Small intestine (tissue), 7 donors: ENCODE data around the gene PACSIN2. TPM values are rescaled to one million over a fixed set of nuclear protein-coding genes. Genes with fewer than 3 reads are reported as not detected.
"Not testable (repeated sequence)": the region's sequence is repeated elsewhere in the genome, so short reads cannot be mapped to it uniquely, and the experiment has no call there.

ENCODE experiments used
- DNase-seq, 2 donors: peaks; one replicate each; pipeline versions ENCODE4 v3.0.0 to v3.0.0-alpha.2; 2013
- FAIRE-seq: peaks from 2 replicates; lab custom pipeline; 2012; peaks lifted over from hg19 to GRCh38; lab: Jason Lieb, UNC
- H3K27ac ChIP-seq, 3 donors: one replicate each; pipeline ENCODE4 v1.5.1; 2013; ENCODE audit warnings: low read length in 2 of 3, mild to moderate bottlenecking in 2 of 3, control low read depth in 1 of 3, inconsistent platforms in 1 of 3, low read depth in 1 of 3, moderate library complexity in 1 of 3
- H3K27me3 ChIP-seq, 3 donors: one replicate each; pipeline ENCODE4 v1.6.1; 2013; ENCODE audit warnings: low read length in 3 of 3, inconsistent platforms in 1 of 3; ENCODE audit not compliant: control insufficient read depth in 3 of 3, insufficient read depth in 3 of 3
- H3K36me3 ChIP-seq, 3 donors: one replicate each; pipeline ENCODE4 v1.6.1; 2013; ENCODE audit warnings: low read length in 3 of 3, inconsistent platforms in 1 of 3, low read depth in 1 of 3, mild to moderate bottlenecking in 1 of 3, moderate library complexity in 1 of 3; ENCODE audit not compliant: control insufficient read depth in 3 of 3, insufficient read depth in 2 of 3
- H3K4me1 ChIP-seq, 3 donors: one replicate each; pipeline ENCODE4 v1.6.1; 2013; ENCODE audit warnings: low read length in 2 of 3, inconsistent platforms in 1 of 3, low read depth in 1 of 3, mild to moderate bottlenecking in 1 of 3, moderate library complexity in 1 of 3; ENCODE audit not compliant: control insufficient read depth in 3 of 3, insufficient read depth in 2 of 3
- H3K4me3 ChIP-seq, 3 donors: one replicate each; pipeline ENCODE4 v1.5.1; 2013; ENCODE audit warnings: low read length in 3 of 3, control low read depth in 1 of 3, inconsistent platforms in 1 of 3, low read depth in 1 of 3, mild to moderate bottlenecking in 1 of 3, moderate library complexity in 1 of 3
- H3K9me3 ChIP-seq, 2 donors: one replicate each; pipeline ENCODE4 v1.6.1; 2013; ENCODE audit warnings: low read depth in 1 of 2, low read length in 1 of 2; ENCODE audit not compliant: control insufficient read depth in 2 of 2, insufficient read depth in 1 of 2
- WGBS, 3 donors: extraction: QIAGEN DNeasy Blood & Tissue Kit; methylation state at CpG; one replicate each; pipeline ENCODE4 v1.1.7; 2013; 5-methylcytosine and 5-hydroxymethylcytosine counted together
- polyA plus RNA-seq, 4 donors: library from polyadenylated mRNA; stranded (reverse) in 3 of 4; unstranded in 1 of 4; fragments of 200-250 nt in 3 of 4; fragments of 120-200 nt in 1 of 4; gene quantifications; one replicate each; pipeline versions ENCODE4 v1.2.1 to v1.2.3, GENCODE V29; 2013
- donor health status: healthy with polysubstance abuse.
- donor health status: control.
- donor health status: control.
- donor health status: Bipolar disorder and iron deficiency.
- donor health status: healthy.

Gene PACSIN2
- polyA plus RNA-seq, 4 donors = 28.9 to 53.3 (median 45.2) TPM

DNA sequence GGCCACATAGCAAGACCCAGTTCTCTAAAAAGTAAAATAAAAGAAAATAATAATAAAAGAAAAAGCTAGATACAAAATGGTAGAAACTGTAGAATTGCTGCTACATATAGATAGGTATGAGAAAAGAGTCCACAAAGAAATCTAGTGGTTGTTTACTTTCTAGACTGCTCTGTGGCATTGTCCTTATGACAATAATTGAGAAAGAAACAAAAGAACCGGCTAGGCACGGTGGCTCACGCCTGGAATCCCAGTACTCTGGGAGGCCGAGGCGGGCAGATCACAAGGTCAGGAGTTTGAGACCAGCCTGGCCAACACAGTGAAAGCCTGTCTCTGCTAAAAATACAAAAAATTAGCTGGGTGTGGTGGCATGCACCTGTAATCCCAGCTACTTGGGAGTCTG lies 1.2 kb upstream of the PACSIN2 start:
- not testable (repeated sequence) for H3K27ac ChIP-seq, H3K36me3 ChIP-seq, H3K9me3 ChIP-seq, H3K4me3 ChIP-seq, FAIRE-seq, DNase-seq, H3K27me3 ChIP-seq
- WGBS, 3 donors = 78 to 91% (median 89%) methylated on average over 5 of the region's 5 CpGs
- peaks cover 3 to 20% (median 8%) of the 10 kb centered on the region in 3 donors for H3K4me1 ChIP-seq

DNA sequence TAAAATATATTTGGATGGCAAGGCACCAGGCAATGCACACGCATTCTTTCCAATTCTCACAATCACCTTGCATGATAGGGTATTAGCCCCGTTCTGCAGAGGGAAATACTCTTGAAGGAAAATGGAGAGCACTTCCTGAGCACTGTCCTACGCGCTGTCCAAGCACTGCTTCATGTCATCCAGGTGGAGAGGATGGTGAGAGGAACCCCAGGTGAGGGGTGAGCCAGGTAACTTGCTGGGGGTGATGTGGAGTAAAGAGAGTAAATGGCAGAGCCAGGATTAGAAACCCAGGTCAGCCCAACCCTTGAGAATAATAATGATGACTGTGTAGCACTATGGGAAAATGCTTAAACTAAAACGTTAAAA lies 711 bp upstream of the PACSIN2 start:
- Histone ChIP-seq H3K4me1 (peaks cover 7 to 20% (median 8%) of the 10 kb centered on the region in 3 donors), H3K9me3 (no peaks in the 10 kb centered on the region), H3K27ac (no peak overlapping the region), H3K4me3 (peak overlapping the region in 2 of 3 donors; percentile 56 to 98), H3K27me3 (no peaks in the 10 kb centered on the region), H3K36me3 (no peaks in the 10 kb centered on the region)
- FAIRE-seq (no peak), DNase-seq (no peak)
- WGBS, 3 donors = 2 to 19% (median 2%) methylated on average over 5 of the region's 5 CpGs

DNA sequence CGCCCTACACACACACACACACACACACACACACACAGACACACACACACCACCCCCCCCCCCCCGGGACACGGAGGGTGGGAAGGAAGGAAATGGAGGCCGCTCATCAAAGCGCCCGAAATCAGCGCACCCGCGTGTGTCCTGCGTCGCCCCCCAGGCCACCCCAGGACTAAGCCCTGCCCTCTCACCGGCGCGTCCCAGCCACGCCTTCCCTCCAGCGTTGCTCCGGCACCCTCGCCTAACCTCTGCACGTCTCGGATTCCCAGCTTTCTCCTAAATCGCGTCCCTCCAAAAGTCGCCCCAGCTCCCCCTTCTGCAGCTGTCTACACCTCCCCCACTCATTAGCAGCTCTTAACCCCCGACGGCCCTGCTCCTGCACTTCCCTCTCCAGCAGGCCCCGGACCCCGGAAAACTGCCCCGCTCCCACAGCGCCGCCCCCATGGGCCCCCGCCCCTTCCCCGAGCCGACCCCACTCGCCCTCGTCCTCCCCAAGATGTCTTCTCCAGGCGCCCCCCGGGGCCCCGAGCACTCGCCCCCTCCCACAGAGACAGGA lies 557 bp downstream of the PACSIN2 start:
- no peaks in the 10 kb centered on the region for H3K9me3 ChIP-seq
- DNase-seq (peak; percentile 44 to 76), FAIRE-seq (no peak)
- H3K4me1 ChIP-seq = peaks cover 7 to 20% (median 8%) of the 10 kb centered on the region in 3 donors
- WGBS, 3 donors = 0 to 1% (median 0%) methylated on average over 19 to 38 of the region's 39 CpGs
- no peaks in the 10 kb centered on the region for H3K36me3 ChIP-seq
- H3K4me3 ChIP-seq = peak overlapping the region; percentile 83 to 98 (median 94)
- H3K27me3 ChIP-seq = no peaks in the 10 kb centered on the region
- H3K27ac ChIP-seq = peak overlapping the region in 2 of 3 donors; percentile 60 to 82

DNA sequence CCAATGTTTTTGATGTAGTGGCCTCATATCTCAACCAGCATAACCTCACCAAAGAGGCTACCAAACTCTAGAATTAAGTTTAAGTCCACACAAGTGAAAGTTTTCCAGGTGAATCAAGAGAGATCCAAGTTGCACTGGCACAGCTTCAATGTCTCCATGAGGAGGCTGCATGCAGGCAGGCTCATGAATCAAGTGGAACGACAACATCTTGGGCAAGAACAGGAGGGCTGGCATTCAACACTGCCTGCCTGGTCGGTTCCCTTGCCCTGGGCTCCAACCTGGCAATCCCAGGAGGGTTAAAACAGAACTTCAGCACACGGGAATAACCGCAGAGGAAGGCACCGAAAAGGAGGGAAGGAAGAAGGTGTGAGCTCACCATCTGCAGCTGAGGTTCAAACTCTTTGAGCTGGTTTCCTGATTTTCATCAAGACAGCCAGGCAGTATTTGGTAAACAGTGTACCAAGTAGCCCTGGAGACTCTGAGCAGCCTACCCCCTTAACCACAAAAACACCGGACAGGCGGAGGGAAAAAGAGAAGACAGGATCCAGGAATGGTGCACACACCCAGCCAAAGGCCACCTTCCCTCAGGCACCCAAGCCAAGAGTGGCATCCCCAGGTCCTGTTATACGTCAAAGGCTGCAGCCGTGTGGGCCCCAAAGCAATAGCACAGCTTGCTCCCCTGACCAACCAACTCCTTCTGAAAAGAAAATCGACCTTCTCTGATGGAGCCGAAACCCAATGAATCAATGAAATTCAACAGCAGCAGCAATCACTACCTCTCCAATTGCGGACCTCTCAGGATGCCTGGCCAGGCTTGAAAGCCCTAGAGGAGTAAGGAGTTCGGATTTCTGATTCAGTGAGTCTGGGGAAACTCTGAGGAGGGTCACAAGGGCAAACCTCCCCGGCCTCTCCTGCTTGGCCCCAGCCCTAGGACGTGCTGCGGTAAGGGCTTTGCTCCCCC lies 1.3 kb downstream of the PACSIN2 start:
- Histone ChIP-seq H3K36me3 (no peaks in the 10 kb centered on the region), H3K4me3 (peak overlapping the region; percentile 83 to 98 (median 94)), H3K27me3 (no peaks in the 10 kb centered on the region), H3K4me1 (peaks cover 7 to 24% (median 8%) of the 10 kb centered on the region in 3 donors), H3K9me3 (no peaks in the 10 kb centered on the region), H3K27ac (peak overlapping the region in 2 of 3 donors; percentile 22)
- 11 to 14% (median 12%) methylated on average over 15 to 16 of the region's 16 CpGs for WGBS, 3 donors
- FAIRE-seq (no peak), DNase-seq (peak; percentile 55 to 61)

GRCh38 chr22:43012390-43012789 lies 2.6 kb downstream of the PACSIN2 start:
- H3K27me3 ChIP-seq = no peaks in the 10 kb centered on the region
- DNase-seq (no peak), FAIRE-seq (no peak)
- 83 to 93% (median 89%) methylated on average over 6 of the region's 6 CpGs for WGBS, 3 donors
- no peak overlapping the region for H3K27ac ChIP-seq
- peaks cover 9 to 30% (median 11%) of the 10 kb centered on the region in 3 donors for H3K4me1 ChIP-seq
- no peaks in the 10 kb centered on the region for H3K9me3 ChIP-seq
- H3K4me3 ChIP-seq = no peak overlapping the region
- no peaks in the 10 kb centered on the region for H3K36me3 ChIP-seq

GRCh38 chr22:43011079-43011478 lies 3.9 kb downstream of the PACSIN2 start:
- H3K27ac ChIP-seq = no peak overlapping the region
- 61 to 80% (median 63%) methylated on average over 7 of the region's 7 CpGs for WGBS, 3 donors
- FAIRE-seq = no peak
- peak; percentile 41 to 47 for DNase-seq
- H3K27me3 ChIP-seq = no peaks in the 10 kb centered on the region
- H3K4me3 ChIP-seq = no peak overlapping the region
- no peaks in the 10 kb centered on the region for H3K36me3 ChIP-seq
- H3K9me3 ChIP-seq = no peaks in the 10 kb centered on the region
- H3K4me1 ChIP-seq = peaks cover 11 to 33% (median 11%) of the 10 kb centered on the region in 3 donors

GRCh38 chr22:43009444-43009843 lies 5.5 kb downstream of the PACSIN2 start:
- no peak overlapping the region for H3K27ac ChIP-seq
- H3K27me3 ChIP-seq = no peaks in the 10 kb centered on the region
- no peak overlapping the region for H3K4me3 ChIP-seq
- H3K4me1 ChIP-seq = peaks cover 11 to 40% (median 16%) of the 10 kb centered on the region in 3 donors
- no peak for FAIRE-seq
- peaks cover 0 to 3% (median 0%) of the 10 kb centered on the region in 3 donors for H3K36me3 ChIP-seq
- DNase-seq = no peak
- H3K9me3 ChIP-seq = no peaks in the 10 kb centered on the region
- WGBS, 3 donors = 77 to 84% (median 77%) methylated on average over 4 of the region's 4 CpGs

DNA sequence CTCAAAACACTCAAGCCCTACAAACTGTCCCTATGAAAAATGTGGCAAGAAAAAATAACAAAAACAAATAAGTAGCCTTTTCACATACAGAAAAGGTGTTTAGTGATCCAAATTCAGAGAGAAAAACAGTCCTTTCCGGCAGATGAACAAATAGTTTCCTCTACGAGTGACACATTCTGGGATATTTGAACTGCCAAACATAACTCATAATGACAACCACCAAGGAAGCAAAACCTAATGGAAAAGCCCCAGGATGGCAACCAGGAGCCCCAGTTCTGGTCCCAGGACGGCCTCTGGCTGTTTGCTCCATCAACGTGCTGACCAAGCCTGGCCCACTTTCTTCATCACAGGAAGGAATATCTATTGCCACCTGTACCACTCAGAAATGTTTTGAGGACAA lies 6.0 kb downstream of the PACSIN2 start:
- H3K9me3 ChIP-seq = no peaks in the 10 kb centered on the region
- no peak for FAIRE-seq
- no peaks in the 10 kb centered on the region for H3K27me3 ChIP-seq

More for the DNA sequence above, 6.0 kb downstream of the PACSIN2 start:
- H3K36me3 ChIP-seq = peaks cover 0 to 3% (median 0%) of the 10 kb centered on the region in 3 donors
- peak overlapping the region in 1 of 3 donors; percentile 21 for H3K27ac ChIP-seq
- DNase-seq = no peak
- peaks cover 12 to 44% (median 20%) of the 10 kb centered on the region in 3 donors for H3K4me1 ChIP-seq
- 76 to 78% (median 78%) methylated on average over 4 of the region's 4 CpGs for WGBS, 3 donors
- no peak overlapping the region for H3K4me3 ChIP-seq
